Glutamatergic neuron (in vitro differentiated cells): ENCODE data around the gene C1orf210. TPM values are rescaled to one million over a fixed set of nuclear protein-coding genes. Genes with fewer than 3 reads are reported as not detected.

Source experiments
- DNase-seq: peaks from one replicate; pipeline ENCODE4 v3.0.0; 2022
- H3K27ac Mint-ChIP-seq: one replicate; pipeline ENCODE4 v1.8.0; 2020; ENCODE audit warnings: mild to moderate bottlenecking, mixed read lengths, inconsistent platforms; ENCODE audit not compliant: unreplicated experiment
- H3K27me3 Mint-ChIP-seq: one replicate; pipeline ENCODE4 v1.8.0; 2020; ENCODE audit warnings: mild to moderate bottlenecking, moderate library complexity, mixed read lengths, inconsistent platforms; ENCODE audit not compliant: unreplicated experiment
- H3K36me3 Mint-ChIP-seq: one replicate; pipeline ENCODE4 v1.8.0; 2020; ENCODE audit warnings: mild to moderate bottlenecking, mixed read lengths, inconsistent platforms; ENCODE audit not compliant: unreplicated experiment
- H3K4me1 Mint-ChIP-seq: one replicate; pipeline ENCODE4 v1.8.0; 2020; ENCODE audit warnings: mild to moderate bottlenecking, low read depth, mixed read lengths, inconsistent platforms; ENCODE audit not compliant: unreplicated experiment
- H3K4me3 Mint-ChIP-seq: one replicate; pipeline ENCODE4 v1.8.0; 2020; ENCODE audit warnings: mild to moderate bottlenecking, mixed read lengths, inconsistent platforms; ENCODE audit not compliant: unreplicated experiment
- H3K9me3 Mint-ChIP-seq: one replicate; pipeline ENCODE4 v1.8.0; 2020; ENCODE audit warnings: mild to moderate bottlenecking, moderate library complexity, mixed read lengths, inconsistent platforms; ENCODE audit not compliant: unreplicated experiment
- total RNA-seq: library from RNA; stranded (reverse); fragmentation: NEBNext Ultra II Directional; extraction: Animal tissue kit (Norgen Biotek cat#: 25700); gene quantifications from one replicate; pipeline ENCODE4 v1.2.1, GENCODE V29; 2021; ENCODE audit not compliant: unreplicated experiment
- TF ChIP-seq, protein P1 (sequence below): fragments of 200-600 bp; sonication (generic); IDR thresholded peaks from one replicate; pipeline ENCODE4 v1.5.0; 2021; ENCODE audit not compliant: partially characterized antibody, unreplicated experiment

The C1orf210 gene
- total RNA-seq, 1 donor from 2014 or later, result not detected

- Mint-ChIP-seq H3K27me3 (peaks cover 5% of the 10 kb centered on the region), H3K9me3 (peaks cover 5% of the 10 kb centered on the region), H3K36me3 (no peaks in the 10 kb centered on the region), H3K27ac (no peak overlapping the region), H3K4me3 (no peak overlapping the region), H3K4me1 (peaks cover 5% of the 10 kb centered on the region)
- no peak for DNase-seq
- TF ChIP-seq, protein P1, sequence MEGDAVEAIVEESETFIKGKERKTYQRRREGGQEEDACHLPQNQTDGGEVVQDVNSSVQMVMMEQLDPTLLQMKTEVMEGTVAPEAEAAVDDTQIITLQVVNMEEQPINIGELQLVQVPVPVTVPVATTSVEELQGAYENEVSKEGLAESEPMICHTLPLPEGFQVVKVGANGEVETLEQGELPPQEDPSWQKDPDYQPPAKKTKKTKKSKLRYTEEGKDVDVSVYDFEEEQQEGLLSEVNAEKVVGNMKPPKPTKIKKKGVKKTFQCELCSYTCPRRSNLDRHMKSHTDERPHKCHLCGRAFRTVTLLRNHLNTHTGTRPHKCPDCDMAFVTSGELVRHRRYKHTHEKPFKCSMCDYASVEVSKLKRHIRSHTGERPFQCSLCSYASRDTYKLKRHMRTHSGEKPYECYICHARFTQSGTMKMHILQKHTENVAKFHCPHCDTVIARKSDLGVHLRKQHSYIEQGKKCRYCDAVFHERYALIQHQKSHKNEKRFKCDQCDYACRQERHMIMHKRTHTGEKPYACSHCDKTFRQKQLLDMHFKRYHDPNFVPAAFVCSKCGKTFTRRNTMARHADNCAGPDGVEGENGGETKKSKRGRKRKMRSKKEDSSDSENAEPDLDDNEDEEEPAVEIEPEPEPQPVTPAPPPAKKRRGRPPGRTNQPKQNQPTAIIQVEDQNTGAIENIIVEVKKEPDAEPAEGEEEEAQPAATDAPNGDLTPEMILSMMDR, result no peak
These were observed 9.4 kb downstream of the C1orf210 start for GRCh38 chr1:43275826-43276620.

GRCh38 chr1:43274804-43275180 lies 10.6 kb downstream of the C1orf210 start:
- Mint-ChIP-seq H3K27ac (no peak overlapping the region), H3K4me3 (no peak overlapping the region), H3K36me3 (no peaks in the 10 kb centered on the region), H3K9me3 (peaks cover 7% of the 10 kb centered on the region), H3K27me3 (peaks cover 3% of the 10 kb centered on the region), H3K4me1 (peaks cover 5% of the 10 kb centered on the region)
- DNase-seq, result no peak
- TF ChIP-seq, protein P1, result no peak

DNA sequence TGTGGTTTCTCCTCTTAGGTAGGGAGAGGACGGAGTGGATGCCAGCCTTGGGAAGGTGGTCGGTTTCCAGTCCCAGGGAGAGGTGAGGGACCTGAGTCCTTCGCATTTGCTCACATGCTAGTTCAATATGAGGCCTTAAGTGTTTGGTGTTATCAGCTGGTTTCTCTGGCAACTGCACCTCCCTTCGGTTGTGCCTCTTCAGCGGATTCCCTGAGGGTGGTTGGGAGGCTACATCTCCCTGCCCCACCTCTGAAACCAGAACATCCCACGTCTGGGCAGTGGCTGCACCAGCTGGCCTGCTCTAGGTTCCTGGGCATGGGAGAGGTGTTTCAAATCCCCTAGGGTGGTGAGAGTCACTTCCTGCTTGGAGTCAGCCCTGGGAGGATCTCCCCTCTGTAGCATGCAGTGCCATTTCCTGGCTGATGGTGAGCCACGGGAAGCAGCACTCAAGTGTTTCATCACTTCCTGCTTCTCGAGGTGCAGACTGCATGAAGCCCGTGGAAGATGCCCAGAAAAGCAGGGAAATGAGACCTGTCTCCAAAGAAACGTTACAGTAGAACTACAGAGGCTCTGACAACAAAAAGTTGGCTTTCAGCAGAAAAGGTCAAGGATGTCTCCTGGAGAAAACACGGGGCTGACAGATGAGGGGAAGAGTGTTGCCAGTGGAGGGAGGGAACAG lies 11.1 kb downstream of the C1orf210 start:
- TF ChIP-seq, protein P1, result no peak
- H3K9me3 Mint-ChIP-seq, result peaks cover 7% of the 10 kb centered on the region
- H3K27me3 Mint-ChIP-seq, result peaks cover 3% of the 10 kb centered on the region
- peaks cover 7% of the 10 kb centered on the region for H3K4me1 Mint-ChIP-seq
- H3K27ac Mint-ChIP-seq, result no peak overlapping the region
- DNase-seq, result no peak
- no peak overlapping the region for H3K4me3 Mint-ChIP-seq
- H3K36me3 Mint-ChIP-seq, result no peaks in the 10 kb centered on the region

GRCh38 chr1:43273708-43274107 lies 11.7 kb downstream of the C1orf210 start:
- Mint-ChIP-seq H3K27me3 (peaks cover 3% of the 10 kb centered on the region), H3K9me3 (peaks cover 7% of the 10 kb centered on the region), H3K36me3 (no peaks in the 10 kb centered on the region), H3K4me1 (peaks cover 7% of the 10 kb centered on the region), H3K4me3 (no peak overlapping the region), H3K27ac (no peak overlapping the region)
- no peak for DNase-seq
- TF ChIP-seq, protein P1, result no peak
